ENCODE data around the gene TBATA. TPM values are rescaled to one million over a fixed set of nuclear protein-coding genes. Genes with fewer than 3 reads are reported as not detected.

TBATA gene
- total RNA-seq, 1 donor from 2014 or later, result not detected

GRCh38 chr10:70765794-70766594 is 19.2 kb downstream of the TBATA start:
- H3K4me1 Mint-ChIP-seq (ENCODE audit: unreplicated experiment), result peaks cover under 1% of the 10 kb centered on the region
- H3K36me3 Mint-ChIP-seq (ENCODE audit: unreplicated experiment), result no peaks in the 10 kb centered on the region
- H3K27me3 Mint-ChIP-seq (ENCODE audit: unreplicated experiment), result peaks cover 33% of the 10 kb centered on the region
- H3K4me3 Mint-ChIP-seq (ENCODE audit: unreplicated experiment), result no peak overlapping the region
- DNase-seq (ENCODE audit: extremely low spot score, unreplicated experiment), result no peak
- TF ChIP-seq CTCF (IDR thresholded peaks at IDR 0.05), result no peak
- peaks cover 4% of the 10 kb centered on the region for H3K9me3 Mint-ChIP-seq (ENCODE audit: unreplicated experiment)
- H3K27ac Mint-ChIP-seq (ENCODE audit: unreplicated experiment), result no peak overlapping the region

GRCh38 chr10:70763567-70763966 is 21.6 kb downstream of the TBATA start:
- Mint-ChIP-seq H3K9me3 (ENCODE audit: unreplicated experiment) (peaks cover 4% of the 10 kb centered on the region), H3K36me3 (ENCODE audit: unreplicated experiment) (no peaks in the 10 kb centered on the region), H3K4me1 (ENCODE audit: unreplicated experiment) (peaks cover 7% of the 10 kb centered on the region), H3K27me3 (ENCODE audit: unreplicated experiment) (peaks cover 23% of the 10 kb centered on the region), H3K27ac (ENCODE audit: unreplicated experiment) (no peak overlapping the region), H3K4me3 (ENCODE audit: unreplicated experiment) (no peak overlapping the region)
- TF ChIP-seq CTCF (IDR thresholded peaks at IDR 0.05), result no peak
- no peak for DNase-seq (ENCODE audit: extremely low spot score, unreplicated experiment)

GRCh38 chr10:70762441-70763175 is 22.6 kb downstream of the TBATA start:
- TF ChIP-seq CTCF (IDR thresholded peaks at IDR 0.05), result no peak
- H3K36me3 Mint-ChIP-seq (ENCODE audit: unreplicated experiment), result no peaks in the 10 kb centered on the region
- DNase-seq (ENCODE audit: extremely low spot score, unreplicated experiment), result no peak
- H3K9me3 Mint-ChIP-seq (ENCODE audit: unreplicated experiment), result peaks cover 4% of the 10 kb centered on the region
- peaks cover 14% of the 10 kb centered on the region for H3K27me3 Mint-ChIP-seq (ENCODE audit: unreplicated experiment)
- H3K4me3 Mint-ChIP-seq (ENCODE audit: unreplicated experiment), result no peak overlapping the region
- H3K27ac Mint-ChIP-seq (ENCODE audit: unreplicated experiment), result no peak overlapping the region
- peaks cover 7% of the 10 kb centered on the region for H3K4me1 Mint-ChIP-seq (ENCODE audit: unreplicated experiment)

GRCh38 chr10:70761727-70762350 is 23.3 kb downstream of the TBATA start:
- DNase-seq (ENCODE audit: extremely low spot score, unreplicated experiment), result no peak
- Mint-ChIP-seq H3K27me3 (ENCODE audit: unreplicated experiment) (peaks cover 7% of the 10 kb centered on the region), H3K9me3 (ENCODE audit: unreplicated experiment) (peaks cover 4% of the 10 kb centered on the region), H3K27ac (ENCODE audit: unreplicated experiment) (no peak overlapping the region), H3K4me3 (ENCODE audit: unreplicated experiment) (no peak overlapping the region), H3K36me3 (ENCODE audit: unreplicated experiment) (no peaks in the 10 kb centered on the region), H3K4me1 (ENCODE audit: unreplicated experiment) (peaks cover 7% of the 10 kb centered on the region)
- TF ChIP-seq CTCF (IDR thresholded peaks at IDR 0.05), result no peak

All from osteocyte (in vitro differentiated cells).